HG03342 (cell line): Measurements from ENCODE around the gene PCDHAC1.
"Not testable (repeated sequence)": the region's sequence is repeated elsewhere in the genome, so short reads cannot be mapped to it uniquely, and the experiment has no call there.

ENCODE experiments used
- ATAC-seq: cut with Tn5 transposase; IDR thresholded peaks from one replicate; pipeline ENCODE4 v1.9.1; 2021; ENCODE audit warnings: mild to moderate bottlenecking, moderate library complexity; ENCODE audit not compliant: unreplicated experiment

PCDHAC1 gene

DNA sequence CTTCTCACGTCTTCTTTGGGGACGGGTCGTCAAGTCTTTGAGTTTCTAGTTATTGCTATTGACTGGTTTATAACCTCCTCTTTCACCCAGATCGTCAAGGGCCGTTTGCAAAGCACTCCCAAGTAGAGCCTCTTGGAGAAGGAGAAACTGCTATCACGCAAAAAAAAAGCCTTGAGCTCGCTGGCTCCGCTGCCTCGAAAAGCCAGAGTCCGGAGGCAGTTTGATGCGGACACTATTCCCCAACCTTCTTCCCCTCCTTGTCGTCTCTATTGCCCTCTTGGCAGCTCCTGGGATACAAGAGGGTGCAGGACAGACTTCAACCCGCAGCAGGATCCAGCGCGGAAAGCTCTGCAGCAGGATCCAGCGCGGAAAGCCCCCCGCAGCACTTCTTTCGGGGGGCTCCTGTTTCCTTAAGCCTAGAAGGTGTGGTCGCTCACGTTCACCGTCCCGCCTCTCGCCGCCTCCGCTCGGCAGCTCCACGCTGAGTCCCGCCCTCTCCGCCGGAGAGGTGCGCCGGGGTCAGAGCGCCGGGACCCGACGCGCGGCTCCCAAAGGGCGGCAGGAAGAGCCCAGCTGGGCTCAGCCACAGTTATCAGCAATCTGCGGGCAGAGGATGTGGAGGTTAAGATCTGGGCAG lies at the start of gene PCDHAC1:
PCDHAC1 (plus strand) TSS at position 494 of the 637 bp plus-strand sequence. CDS start 594 bp downstream, outside the sequence.
- no peak for ATAC-seq

DNA sequence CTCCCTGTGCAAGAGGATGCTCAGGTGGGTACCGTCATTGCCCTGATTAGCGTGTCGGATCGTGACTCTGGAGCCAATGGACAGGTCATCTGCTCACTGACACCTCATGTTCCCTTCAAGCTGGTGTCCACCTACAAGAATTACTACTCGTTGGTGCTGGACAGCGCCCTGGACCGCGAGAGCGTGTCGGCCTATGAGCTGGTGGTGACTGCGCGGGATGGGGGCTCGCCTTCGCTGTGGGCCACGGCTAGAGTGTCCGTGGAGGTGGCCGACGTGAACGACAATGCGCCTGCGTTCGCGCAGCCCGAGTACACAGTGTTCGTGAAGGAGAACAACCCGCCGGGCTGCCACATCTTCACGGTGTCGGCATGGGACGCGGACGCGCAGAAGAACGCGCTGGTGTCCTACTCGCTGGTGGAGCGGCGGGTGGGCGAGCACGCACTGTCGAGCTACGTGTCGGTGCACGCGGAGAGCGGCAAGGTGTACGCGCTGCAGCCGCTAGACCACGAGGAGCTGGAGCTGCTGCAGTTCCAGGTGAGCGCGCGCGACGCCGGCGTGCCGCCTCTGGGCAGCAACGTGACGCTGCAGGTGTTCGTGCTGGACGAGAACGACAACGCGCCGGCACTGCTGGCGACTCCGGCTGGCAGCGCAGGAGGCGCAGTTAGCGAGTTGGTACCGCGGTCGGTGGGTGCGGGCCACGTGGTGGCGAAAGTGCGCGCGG lies 49.4 kb upstream of the PCDHAC1 start:
- not testable (repeated sequence) for ATAC-seq

- no peak for ATAC-seq
These were observed 48.9 kb upstream of the PCDHAC1 start for GRCh38 chr5:140877262-140877581.

GRCh38 chr5:140881889-140882590 lies 44.1 kb upstream of the PCDHAC1 start, which contains the start of gene PCDHA13:
Gene PCDHA13 (plus strand): TSS chr5:140882124. CDS start chr5:140882269, 145 bp downstream.
- ATAC-seq: no peak

- no peak for ATAC-seq
These were observed 43.6 kb upstream of the PCDHAC1 start for GRCh38 chr5:140882591-140882899.

DNA sequence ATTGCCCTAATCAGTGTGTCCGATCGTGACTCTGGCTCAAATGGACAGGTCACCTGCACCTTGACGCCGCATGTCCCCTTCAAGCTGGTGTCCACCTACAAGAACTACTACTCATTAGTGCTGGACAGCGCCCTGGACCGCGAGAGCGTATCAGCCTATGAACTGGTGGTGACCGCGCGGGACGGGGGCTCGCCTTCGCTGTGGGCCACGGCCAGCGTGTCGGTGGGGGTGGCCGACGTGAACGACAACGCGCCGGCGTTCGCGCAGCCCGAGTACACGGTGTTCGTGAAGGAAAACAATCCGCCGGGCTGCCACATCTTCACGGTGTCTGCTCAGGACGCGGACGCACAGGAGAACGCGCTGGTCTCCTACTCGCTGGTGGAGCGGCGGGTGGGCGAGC lies 42.7 kb upstream of the PCDHAC1 start:
- ATAC-seq: no peak

- ATAC-seq: no peak
These were observed 42.0 kb upstream of the PCDHAC1 start for GRCh38 chr5:140883927-140884697.

DNA sequence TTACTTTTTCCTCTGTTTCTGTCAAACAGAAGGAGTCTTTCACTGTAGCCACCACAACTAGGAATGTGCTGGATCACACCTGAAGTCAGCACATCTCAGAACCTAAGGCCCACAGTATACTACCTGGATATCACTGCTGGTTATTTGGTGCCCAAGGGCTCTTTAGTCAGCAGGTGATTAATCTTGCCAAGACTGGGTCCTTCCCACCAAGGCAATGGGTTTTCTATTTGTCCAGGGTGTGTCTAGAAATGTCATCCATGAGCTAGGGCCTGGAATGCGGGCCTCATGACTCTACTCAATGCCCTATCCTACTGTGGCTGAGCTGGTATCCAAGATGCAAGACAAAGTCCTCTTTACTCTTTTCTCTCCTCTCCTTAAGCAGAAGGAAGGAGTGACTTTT lies 9.8 kb upstream of the PCDHAC1 start:
- ATAC-seq: no peak

DNA sequence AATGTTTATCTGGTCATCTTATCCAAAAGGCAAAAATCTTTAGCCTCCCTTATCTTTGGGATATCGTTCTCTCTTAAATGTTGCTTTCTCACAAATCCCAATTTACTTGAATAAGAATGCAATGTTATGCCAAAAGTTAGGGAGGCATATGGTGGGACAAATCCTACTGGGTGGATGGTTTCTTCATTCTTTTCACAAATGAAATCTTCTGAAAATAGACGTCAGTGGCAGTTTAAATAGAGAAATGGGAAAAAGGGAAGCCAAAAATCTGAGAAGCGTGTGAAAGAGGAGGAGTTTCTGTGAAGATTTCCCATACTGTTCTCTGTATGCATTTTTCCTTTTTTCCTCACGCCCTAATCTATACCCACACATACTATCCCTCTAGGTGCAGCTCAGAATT lies 2.5 kb upstream of the PCDHAC1 start:
- no peak for ATAC-seq

DNA sequence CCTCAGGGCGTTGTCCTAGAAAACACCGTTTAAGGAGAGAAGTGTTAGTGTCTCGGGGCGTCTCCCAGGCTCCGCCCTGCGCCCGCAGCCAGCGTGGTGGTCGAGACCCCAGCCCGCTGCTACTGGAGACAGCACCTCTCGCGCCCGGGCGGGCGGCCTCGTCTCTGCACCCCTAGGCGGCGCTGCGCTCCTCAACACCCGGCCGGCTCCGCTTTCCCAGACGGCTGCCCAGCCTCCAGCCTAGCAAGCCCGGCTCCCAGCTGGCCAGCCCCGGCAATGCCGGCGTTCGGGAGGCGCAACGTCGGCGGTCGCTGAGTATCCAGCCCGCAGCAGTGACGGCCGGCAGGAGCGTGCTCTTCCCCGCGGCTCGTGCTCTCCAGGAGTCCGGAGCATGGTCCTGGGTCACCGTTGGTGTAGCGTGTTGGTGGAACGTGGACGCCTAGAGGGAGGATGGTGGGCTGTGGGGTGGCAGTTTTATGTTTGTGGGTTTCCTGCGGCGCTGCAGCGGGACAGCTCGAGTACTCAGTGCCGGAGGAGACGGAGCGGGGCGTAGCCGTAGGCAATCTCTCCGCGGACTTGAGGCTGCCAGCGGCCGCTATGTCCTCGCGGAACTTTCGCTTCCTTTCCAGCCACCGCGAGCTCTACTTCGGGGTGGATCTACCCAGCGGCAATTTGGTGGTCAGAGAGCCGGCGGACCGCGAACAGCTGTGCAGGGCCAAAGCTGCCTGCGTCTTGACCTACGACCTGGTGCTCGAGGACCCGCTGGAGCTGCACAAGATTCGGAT lies 536 bp downstream of the PCDHAC1 start:
- ATAC-seq: no peak

DNA sequence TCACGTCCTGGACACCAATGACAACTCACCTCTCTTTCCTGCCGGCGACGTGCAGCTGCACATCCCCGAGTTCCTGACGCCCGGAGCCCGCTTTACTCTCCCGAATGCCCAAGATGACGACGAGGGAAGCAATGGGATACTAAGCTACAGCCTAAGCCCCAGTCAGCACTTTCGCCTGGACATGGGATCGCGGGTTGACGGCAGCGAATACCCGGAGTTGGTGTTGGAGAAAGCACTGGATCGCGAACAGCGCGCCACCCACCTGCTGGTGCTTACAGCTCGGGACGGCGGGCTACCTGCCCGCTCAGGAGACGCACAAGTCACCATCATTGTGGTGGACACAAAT lies 1.1 kb downstream of the PCDHAC1 start:
- no peak for ATAC-seq

DNA sequence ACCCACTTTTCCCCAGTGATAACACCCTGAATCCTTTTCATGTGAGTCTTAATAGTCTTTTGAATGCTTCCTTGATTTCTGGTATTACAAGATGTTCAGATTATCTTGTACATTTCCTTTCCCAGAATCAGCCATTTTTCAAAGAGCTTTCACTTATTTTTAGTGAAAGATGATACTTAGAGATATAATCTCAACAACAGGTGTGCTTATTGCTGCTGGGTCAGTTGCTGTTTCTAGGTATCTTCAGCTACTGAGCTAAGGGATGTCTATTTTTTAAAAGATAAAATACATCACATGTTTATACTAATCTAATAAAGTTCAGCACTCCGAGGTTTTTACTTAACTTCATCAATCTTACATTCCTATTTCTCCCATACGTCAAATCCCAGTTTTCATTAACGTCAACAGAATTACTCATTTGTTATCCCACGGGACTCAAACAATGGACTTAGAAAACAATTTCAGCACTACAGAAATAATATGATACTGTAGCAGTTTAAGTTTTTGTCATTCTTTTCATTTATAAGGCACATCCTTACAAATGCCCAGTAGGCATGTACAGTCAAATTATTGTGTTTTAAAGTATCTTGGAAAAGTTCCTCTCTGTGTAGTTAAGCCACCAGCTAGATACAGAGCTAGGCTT lies 9.0 kb downstream of the PCDHAC1 start:
- no peak for ATAC-seq

- no peak for ATAC-seq
These were observed 20.5 kb downstream of the PCDHAC1 start for GRCh38 chr5:140946578-140946977.

DNA sequence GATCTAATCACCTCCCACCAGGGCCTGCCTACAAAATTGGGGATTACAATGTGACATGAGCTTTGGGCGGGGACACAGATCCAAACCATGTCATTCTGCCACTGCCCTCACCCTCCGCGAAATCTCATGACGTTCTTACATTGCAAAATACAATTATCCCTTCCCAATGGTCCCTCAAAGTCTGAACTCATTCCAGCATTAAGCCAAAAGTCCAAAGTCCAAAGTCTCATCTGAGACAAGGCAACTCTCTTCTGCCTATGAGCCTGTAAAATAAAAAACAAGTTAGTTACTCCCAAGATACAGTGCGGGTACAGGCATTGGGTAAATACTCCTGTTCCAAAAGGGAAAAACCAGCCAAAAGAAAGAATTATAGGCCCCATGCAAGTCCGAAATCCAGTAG lies 25.5 kb downstream of the PCDHAC1 start:
- ATAC-seq: no peak

DNA sequence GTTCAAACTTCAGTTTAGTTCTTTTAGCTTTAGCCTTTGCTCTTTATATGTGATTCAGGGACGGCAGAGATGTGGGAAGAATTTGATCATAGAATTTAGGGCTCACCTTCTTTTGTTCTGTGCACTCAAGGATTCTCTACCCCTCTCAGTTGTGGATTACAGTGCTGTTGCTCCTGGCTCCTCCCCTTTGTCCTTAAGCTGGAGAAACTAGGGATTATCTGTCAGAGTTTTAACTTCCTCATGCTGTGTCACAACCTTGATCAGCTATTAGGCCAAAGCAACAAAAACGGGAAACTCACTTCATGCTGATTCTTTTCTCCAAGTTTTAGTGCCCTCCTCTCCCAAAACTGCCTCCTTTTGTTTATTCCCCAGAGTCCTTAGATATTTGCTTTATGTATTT lies 27.1 kb downstream of the PCDHAC1 start:
- ATAC-seq: no peak

- no peak for ATAC-seq
These were observed 36.1 kb downstream of the PCDHAC1 start for GRCh38 chr5:140962190-140962589.

DNA sequence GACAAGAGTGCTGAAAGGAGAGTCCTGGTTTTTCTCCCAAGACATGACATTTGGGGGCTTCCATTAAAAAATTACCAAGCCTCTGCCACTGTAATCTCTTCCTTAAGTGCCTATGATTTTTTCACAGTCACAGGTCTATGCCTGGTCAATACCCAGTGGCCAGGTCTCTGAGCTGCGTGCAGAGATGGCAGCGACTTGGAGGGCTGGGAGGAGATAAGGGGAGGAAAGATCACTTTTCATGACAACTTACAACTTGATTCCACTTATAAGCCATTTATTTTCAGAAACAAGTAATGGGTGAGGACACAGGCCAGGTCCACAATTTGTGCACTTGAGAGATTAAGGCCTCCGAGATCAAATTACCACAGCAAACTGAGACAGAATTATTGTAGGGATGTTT lies 38.3 kb downstream of the PCDHAC1 start:
- ATAC-seq: no peak

- ATAC-seq: no peak
These were observed 39.8 kb downstream of the PCDHAC1 start for GRCh38 chr5:140965905-140966292.

DNA sequence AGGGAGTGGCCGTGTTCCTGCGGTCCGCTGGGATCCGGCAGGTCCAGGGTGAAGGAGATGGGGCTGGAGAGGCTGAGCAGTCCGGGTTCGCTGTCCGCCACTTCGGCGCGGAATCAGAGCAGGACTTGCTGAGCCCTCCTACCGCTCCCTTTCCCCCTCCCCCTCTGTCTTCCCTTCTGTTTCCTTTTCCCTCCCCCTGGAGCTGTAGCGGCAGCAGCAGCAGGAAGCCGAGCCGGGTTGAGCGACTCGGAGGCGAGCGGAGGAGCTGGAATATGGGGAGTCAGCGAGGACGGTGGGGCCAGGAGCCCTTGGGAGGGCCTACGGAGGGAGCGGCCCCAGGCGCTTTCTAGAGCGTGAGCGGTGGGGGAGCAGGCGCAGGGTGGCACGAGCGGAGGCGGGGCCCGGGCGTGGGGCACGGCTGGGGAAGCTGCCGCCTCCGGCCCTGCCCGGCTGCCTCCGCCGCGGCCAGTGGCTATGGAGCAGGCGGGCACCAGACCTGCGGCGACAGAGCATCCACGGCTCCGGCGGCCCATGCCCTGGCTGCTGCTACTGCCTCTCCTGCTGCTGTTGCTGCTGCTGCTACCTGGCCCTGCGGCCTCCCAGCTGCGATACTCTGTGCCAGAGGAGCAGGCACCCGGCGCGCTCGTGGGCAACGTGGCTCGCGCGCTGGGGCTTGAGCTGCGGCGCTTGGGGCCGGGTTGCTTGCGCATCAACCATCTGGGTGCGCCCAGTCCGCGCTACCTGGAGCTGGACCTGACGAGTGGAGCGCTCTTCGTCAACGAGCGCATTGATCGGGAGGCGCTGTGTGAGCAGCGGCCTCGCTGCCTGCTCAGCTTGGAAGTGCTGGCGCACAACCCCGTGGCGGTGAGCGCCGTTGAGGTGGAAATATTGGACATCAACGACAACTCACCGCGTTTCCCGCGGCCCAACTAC lies 40.5 kb downstream of the PCDHAC1 start, which contains the start of gene PCDHAC2:
PCDHAC2 (plus strand) TSS at position 184 of the 933 bp plus-strand sequence; CDS start at position 475, 291 bp downstream.
- ATAC-seq: no peak
